Fibroblast of skin of left biceps (primary cell): ENCODE data around the gene EIF4E3.

Source experiments
- DNase-seq, 2 experiments: peaks; one replicate each; pipeline ENCODE4 v3.0.0-alpha.2; 2013; ENCODE audit warnings: low read depth in 2 of 2

EIF4E3 gene

DNA sequence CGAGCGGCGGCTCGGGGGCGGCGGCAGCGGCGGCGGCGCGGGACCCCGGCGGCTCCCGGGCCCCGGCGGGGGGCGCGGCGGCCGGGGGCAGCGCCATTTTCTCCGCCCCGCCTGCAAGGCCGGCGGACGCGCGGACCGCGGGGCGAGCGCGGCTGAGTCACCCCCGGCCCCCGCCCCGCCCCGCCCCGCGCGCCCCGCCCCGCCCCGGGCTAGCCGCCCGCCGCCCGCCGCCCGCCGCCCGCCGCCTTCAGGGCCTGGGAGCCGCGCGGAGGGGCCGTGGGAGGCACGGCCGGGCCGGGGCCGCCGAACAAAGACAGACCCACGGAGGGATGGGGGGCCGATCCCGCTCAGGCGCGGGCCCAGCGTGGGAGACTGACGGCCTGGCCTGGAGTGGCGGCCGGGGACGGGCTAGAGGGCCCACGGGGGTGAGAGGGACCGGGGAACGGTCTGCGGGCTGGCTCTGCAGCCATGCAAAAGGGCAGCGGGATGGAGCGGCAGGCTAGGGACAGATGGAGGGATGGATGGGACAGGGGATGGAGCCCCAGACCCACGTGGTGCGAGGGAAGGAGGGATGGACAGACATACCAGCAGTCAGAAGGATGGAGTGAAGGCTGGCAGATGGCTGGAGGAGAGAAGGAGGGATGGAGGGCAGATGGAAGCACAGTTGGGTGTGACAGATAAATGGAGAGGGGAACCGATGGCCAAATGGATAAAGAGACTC, at the start of gene EIF4E3:
TSS of gene EIF4E3 (minus strand) at position 132 of the 721 bp plus-strand sequence. CDS start at position 97, 35 bp downstream.
- DNase-seq: no peak

DNA sequence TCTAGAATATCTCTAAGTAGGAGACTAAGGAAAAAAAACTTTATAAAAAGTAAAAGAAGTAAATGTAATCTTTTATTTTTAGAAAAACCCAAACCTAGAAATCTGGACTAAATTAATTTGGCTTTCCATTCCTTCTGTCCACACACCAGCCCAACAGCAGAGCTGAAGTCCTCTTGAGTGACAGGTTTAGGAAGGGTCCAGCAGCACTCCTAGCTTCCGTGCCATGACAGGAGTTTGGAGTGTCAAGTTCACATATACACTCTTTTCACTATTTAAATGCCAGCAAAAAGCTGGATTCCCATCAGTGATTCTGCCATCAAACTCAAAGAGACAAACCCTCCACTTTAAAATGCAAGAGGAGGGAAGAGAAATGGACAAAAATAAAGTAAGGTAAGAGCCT, 46.7 kb upstream of the EIF4E3 start:
- DNase-seq: no peak

DNA sequence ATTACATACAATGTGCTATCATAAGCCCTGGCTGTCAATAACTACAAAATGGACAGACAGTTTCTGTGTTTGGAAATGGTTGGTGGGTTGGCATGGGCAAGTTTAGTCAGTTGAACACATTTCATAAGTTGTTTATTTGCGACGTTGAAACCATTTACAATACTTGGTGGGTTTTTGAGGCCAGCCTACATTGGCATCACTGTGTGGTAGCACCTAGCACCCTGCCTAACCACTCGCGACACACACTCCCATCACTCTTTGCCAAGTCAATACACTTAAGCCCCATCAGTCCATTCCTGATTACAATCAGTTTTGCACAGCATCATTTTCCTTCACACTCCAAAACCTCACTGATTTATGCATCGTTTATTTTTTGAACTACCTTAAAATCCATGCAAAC, 45.9 kb upstream of the EIF4E3 start:
- no peak for DNase-seq

DNA sequence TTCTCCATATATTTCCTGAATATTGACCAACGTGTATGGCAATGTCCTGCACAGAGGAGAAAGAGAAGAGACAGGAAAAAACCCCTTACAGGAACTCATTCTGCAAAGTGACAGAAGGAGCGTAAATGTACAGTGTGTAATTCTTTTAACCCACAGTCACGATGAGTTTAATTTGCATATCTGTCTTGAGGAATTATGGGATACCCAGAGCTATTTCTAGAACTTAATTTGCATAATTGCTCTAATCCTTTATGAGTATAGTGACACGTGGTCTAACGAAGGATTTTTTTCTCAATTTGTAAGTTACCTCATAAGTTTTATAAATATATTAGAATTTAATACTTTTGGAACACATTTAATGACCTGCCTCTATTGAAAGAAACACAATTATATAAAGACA, 38.2 kb upstream of the EIF4E3 start:
- no peak for DNase-seq

DNA sequence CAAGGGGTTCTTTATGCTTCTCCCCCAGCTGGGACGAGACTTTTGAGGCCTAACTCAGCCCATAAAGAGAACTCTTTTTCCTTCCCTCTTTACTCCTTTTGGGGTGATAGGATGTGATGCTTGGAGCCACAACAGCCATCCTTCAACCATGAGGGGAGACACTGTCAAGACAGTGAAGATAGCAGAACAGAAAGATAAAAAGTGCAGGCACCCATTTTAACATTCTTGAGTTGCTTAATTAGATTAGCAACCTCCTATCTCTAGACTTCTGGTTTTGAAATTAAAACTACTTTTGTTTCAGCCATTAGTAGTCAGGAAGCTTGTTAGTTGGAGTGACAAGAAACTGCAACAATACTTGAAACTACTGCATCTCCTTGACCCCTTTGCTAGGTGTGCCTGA, 34.9 kb upstream of the EIF4E3 start:
- no peak for DNase-seq

DNA sequence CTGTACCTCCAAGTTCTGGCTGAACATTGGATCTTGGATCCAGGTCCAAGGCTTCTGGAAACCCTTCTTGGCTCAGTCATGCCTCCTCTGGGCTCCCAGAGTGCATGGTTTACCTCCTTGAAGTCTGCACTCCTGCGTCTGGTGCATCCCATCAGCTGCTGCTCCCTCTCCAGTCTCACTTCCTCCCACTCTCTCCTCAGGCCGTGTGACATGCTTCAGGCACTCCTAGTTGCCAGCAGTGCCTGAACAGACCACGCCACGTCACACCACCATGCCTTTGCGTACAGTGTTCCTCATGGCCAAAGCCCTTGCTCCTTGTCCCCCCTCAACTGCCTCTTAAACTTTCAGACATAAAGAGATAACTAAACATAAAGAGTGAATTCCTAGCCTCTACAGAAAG, 34.2 kb upstream of the EIF4E3 start:
- no peak for DNase-seq

DNA sequence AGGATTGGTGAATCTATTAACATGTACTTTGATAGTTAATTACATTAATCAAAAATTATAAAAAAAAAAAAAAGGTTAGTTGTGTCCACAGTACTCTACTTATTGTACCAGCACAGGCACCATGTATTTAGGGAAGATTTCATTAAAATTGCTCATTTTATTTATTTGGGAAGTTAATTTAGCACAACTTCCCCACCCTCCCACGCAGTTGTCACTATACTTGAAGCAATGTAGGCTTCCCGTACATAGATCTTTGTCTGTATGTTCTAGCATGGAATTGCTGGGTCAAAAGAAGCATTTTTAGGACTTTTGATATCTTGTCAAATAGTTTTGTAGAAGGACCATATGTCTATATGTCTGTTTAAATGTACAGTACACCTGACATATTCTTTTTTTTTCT, 32.9 kb upstream of the EIF4E3 start:
- no peak for DNase-seq

DNA sequence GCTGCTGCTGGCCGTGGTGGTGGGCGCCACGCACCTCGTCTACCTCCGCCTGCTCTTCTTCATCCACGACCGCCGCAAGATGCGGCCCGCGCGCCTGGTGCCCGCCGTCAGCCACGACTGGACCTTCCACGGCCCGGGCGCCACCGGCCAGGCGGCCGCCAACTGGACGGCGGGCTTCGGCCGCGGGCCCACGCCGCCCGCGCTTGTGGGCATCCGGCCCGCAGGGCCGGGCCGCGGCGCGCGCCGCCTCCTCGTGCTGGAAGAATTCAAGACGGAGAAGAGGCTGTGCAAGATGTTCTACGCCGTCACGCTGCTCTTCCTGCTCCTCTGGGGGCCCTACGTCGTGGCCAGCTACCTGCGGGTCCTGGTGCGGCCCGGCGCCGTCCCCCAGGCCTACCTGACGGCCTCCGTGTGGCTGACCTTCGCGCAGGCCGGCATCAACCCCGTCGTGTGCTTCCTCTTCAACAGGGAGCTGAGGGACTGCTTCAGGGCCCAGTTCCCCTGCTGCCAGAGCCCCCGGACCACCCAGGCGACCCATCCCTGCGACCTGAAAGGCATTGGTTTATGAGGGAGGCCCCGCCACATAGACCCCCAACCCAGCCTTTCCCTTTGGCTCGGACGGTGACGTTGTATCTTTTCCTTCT, 29.5 kb upstream of the EIF4E3 start:
- DNase-seq: no peak

DNA sequence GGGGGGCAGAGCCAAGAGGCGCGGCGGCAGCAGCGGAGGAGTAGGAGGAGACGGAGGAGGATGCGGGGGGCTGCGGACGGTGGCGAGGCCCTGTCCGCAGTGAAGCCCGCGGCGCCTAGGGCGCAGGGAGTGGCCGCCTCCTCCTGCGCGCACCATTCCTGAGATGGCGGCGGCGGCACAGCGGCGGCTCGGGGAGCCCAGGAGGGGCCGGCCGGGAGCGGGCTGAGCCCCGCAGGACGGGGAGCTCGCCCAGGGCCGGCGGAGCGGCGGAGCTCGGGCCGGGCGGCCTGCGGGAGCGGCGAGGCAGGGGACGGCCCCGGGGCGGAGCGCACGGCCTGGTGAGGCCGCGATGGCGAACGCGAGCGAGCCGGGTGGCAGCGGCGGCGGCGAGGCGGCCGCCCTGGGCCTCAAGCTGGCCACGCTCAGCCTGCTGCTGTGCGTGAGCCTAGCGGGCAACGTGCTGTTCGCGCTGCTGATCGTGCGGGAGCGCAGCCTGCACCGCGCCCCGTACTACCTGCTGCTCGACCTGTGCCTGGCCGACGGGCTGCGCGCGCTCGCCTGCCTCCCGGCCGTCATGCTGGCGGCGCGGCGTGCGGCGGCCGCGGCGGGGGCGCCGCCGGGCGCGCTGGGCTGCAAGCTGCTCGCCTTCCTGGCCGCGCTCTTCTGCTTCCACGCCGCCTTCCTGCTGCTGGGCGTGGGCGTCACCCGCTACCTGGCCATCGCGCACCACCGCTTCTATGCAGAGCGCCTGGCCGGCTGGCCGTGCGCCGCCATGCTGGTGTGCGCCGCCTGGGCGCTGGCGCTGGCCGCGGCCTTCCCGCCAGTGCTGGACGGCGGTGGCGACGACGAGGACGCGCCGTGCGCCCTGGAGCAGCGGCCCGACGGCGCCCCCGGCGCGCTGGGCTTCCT, 28.8 kb upstream of the EIF4E3 start, which contains the start of gene GPR27:
TSS of gene GPR27 (plus strand) at position 155 of the 909 bp plus-strand sequence. CDS start at position 350, 195 bp downstream.
- DNase-seq: peak in 1 of 2 experiments; percentile 3

DNA sequence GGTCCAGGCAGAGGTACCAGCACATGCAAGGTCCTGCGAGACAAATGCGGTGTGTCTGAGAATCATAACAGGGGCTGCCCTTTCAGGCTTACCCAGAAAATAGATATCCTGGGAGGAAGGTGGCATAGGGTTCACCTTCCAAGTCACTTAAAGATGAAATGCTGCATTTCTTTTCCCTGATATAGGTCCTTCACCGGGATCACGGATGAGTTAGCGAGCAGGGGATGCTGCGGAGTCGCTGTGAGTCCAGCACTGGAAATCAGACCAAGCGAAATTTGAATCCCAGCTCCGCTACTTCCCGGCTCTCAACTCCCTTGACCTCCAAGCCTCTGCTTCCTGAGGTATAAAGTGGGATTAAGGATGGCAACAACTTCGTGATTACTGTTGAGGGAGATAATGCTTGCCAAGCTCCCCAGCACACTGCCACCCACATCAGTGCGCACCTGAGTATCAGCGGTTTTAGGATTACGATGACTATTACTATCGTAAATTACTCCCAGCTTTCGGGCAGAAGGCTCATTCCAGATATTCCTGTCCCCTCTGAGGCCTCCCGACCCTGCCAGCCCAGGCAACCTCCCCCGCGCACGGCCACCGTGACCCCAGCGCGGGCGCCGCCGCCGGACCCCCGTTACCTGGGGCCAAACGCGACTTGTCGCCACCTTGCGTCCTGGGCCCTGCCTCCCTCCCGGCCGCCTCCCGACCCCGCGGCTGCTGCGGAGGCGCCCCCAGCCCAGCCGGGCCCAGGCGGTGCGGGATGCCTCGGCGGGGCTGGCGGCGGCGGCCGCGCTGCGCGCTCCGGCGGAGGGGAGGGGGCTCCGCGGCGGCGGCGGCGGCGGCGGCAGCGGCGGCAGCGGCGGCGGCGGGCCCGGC, 27.9 kb upstream of the EIF4E3 start:
- no peak for DNase-seq

DNA sequence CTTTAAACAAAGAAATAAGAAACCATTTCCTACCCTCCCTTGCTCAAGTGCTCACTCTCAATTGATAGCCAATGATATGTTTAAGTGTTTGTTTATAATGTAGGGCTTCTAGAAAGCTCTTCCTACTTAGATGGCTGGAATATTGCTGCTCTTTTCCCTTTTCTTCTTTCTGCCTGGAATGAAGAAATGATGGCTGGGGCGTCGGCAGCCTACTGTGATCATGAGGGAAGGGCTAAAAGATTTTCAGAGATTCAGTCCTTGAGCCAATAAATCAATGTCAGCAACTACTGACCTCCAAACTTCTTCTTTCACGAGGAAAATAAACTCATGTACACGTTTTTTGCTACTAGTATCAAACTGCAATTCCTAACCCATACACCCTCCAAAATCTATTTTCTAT, 26.4 kb upstream of the EIF4E3 start:
- DNase-seq: no peak

DNA sequence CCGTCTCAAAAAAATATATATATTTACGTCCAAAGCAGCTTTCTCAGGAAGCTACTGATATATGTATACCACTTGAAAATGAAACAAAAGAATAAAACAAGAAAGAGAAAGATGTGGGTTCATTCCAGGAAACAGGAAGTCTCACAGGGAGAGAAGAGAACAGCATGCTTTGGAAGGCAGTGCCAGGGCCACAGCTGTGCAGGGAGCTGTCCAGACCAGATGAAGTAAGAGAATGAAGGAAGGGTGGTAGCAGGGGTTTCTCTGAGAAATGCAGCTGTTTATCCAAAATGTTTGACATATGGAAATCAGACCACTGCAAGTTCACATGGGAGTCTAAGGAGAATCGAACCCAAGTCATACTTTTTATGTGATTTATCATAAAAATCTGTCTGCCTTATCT, 19.5 kb upstream of the EIF4E3 start:
- DNase-seq: no peak

DNA sequence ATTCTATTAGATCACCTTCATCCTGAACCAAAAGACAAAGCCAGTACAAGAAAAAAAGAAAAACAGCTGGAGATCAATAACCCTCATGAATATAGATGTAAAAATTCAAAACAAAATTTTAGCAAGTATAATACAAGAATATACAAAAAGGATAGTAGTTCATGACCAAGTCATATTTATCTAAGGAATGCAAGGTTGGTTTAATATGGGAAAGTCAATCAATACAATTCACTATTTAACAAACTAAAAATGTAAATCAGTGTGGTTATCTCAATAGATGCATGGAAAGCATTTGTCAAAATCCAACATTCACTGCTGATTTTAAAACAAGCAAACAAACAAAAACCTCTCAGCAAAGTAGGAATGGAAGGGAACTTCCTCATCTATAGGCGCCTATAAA, 17.4 kb upstream of the EIF4E3 start:
- no peak for DNase-seq

DNA sequence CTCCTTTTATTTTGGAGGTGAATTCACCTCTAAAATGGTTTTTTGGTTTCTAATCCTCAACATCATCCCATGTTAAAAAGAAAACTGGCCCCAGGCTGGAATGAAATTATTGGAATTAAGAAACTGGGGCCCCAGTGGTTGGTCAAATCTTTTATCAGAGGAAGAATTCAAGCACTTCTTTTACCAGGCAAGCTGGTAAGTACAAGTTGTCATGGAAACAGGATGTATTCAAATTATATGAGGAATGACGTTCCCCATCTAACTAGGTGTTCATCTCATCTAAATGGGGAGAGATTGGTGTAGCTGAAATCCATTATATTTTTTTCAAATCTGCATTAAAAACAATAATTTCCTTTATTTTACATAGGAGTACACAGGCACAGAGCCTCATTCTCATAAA, 9.7 kb upstream of the EIF4E3 start:
- DNase-seq: no peak

DNA sequence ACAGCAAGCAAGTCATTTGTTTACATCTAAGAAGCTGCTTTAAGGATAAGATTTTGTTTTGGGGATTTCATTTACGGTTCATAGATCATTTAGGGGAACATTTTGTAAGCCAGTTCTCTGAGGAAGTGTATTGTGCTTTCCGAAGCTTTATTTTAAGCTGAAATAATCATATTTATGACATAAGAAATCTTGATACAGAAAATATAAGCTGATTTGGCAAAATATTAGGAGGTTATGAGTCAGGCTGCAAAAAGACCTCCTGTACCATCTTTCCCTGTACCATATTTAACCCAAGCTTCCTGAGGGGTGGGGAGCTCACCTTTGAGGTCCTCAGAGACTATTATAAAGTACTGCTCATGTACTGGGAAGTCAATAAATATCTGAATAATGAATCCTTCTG, 8.1 kb upstream of the EIF4E3 start:
- DNase-seq: no peak

DNA sequence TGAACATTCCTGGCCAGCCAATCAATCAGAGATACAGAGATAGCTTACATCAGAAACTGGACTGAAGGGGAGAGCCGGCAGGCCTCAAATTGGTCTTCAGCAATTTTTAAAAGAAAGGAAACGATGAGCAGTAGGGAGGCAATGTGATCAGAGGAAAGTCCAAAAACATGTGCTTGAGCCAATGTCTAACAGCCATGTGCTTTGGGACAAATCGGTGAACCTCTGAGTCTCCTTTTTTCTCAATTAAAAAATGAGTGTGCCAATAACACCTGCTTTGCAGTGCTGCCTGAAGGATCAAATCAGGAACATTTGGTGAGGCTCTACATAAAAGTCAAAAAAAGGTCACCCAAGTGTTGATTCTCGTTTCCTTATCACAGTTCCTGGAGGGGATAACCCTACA, 7.4 kb upstream of the EIF4E3 start:
- DNase-seq: no peak

DNA sequence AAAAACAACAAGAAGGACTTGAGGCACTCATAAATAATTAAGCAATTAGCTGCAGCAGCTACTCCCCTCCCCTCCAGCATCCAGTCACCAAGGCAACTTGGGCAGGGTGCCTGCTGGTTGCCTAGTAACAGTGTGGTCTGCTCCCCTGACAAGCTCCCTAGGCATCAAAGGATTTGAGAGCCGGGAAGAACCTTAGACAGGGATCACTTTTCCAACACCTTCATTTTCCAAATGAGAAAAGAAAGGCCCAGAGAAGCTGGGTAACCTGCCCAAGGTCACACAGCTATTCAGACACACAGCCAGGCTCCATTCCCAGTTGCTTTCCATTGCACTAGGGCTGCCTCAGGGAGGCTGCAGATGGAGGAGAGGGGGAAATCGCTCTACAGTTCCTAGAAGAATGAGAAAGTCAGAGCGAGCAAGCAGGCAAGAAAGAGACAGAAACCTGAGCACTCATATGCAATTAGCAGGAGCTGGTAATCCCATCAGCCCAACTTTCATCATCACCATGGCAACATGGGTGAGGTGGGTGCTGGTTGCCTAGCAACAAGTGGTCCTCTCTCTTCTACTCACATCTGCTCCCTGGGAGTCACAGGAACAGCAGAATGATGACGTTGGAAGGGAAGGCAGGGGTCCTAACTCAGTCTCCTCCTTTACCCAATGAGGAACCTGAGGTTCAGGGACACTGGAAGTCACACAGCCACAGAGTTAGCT, 3.6 kb upstream of the EIF4E3 start:
- no peak for DNase-seq

DNA sequence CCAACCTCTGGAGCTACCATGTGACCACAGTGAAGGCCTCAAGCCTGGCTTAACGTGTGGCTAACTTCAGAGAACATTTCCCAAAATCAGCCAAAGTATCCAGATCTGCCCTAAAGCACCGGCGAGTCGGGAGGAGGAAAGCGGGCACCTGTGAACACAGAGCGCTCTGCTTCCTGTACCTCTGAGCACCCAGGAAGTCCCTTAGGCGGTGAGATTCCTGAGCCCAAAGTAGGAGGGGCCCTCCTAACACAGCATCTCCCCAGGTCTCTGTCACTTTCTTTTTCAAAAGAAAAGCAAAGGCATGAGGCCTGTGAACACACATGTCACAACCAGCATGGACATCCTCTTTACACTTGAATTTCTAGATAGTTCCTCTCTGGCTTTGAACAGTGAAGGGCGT, 944 bp upstream of the EIF4E3 start:
- no peak for DNase-seq

DNA sequence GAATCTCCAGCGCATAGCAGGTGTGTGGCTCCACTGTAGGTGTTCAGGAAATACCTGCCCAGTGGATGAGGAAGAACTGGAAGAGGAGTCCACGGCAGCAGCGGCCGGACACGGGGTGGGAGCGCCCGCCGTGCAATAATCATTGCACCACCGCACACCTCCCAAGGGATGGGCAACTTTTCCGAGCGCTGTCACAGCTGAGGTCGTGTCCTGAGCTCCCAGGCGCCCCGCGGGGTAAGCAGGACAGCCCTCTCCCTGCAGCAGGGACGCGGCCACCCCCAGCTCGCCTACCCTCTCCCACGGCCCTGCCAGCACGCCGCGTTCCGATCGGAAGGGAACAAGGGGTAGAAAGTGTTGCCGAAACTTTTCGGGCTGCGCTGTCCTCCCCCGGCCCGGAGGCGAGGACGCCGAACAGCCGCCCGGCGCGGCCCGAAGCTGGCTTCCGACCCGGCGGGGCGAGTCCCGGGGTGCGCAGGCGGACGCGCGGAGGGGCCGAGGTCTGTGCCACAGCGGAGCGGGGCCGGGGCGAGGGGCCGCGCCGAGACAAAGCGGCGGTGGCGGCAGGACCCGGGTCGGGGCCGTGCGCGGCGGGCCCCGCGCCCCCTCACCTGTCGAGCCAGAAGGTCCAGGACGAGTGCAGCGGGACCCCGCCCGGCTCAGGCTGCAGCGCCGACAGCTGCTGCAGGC, 475 bp downstream of the EIF4E3 start:
- DNase-seq: no peak

DNA sequence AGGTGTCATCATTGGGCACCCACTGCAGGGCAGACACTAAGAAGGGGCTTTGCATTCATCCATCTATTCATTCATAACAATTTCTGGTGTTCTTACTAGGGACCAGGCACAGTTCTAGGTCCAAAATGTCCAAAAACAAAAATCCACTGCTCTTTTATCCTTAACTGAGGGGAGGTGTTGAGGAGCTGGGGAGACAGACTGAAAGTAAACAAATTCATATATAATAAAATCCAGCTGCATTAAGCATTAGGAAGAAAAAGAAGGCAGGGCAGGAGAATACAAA, 1.1 kb downstream of the EIF4E3 start:
- no peak for DNase-seq
